Karpas-422 (cell line): Measurements from ENCODE around the gene TACC3. TPM values are rescaled to one million over a fixed set of nuclear protein-coding genes. Genes with fewer than 3 reads are reported as not detected.

Source experiments
- DNase-seq: peaks from one replicate; pipeline ENCODE4 v3.0.0-alpha.2; 2015
- H2AFZ ChIP-seq: fragments of 200-600 bp; sonication (generic); 2 replicates; pipeline ENCODE4 v1.6.1; 2014; ENCODE audit warnings: antibody characterized with exemption, low read length, mixed read lengths
- H3K27ac ChIP-seq: fragments of 200-600 bp; sonication (generic); 2 replicates; pipeline ENCODE4 v1.5.1; 2014; ENCODE audit warnings: mild to moderate bottlenecking, low read length, moderate library complexity
- H3K27me3 ChIP-seq: fragments of 200-600 bp; sonication (generic); 2 replicates; pipeline ENCODE4 v1.6.1; 2014; ENCODE audit warnings: low read length, mixed read lengths
- H3K36me3 ChIP-seq: fragments of 200-600 bp; sonication (generic); 2 replicates; pipeline ENCODE4 v1.6.1; 2014; ENCODE audit warnings: low read length, mixed read lengths; ENCODE audit not compliant: insufficient read depth
- H3K4me1 ChIP-seq: fragments of 200-600 bp; sonication (generic); 2 replicates; pipeline ENCODE4 v1.6.1; 2014; ENCODE audit warnings: mild to moderate bottlenecking, low read length, mixed read lengths
- H3K4me2 ChIP-seq: fragments of 200-600 bp; sonication (generic); 2 replicates; pipeline ENCODE4 v1.6.1; 2014; ENCODE audit warnings: low read length, low read depth, mild to moderate bottlenecking; ENCODE audit not compliant: poor library complexity, severe bottlenecking
- H3K4me3 ChIP-seq: fragments of 200-600 bp; sonication (generic); 2 replicates; pipeline ENCODE4 v1.5.1; 2014; ENCODE audit warnings: mild to moderate bottlenecking, antibody characterized with exemption, low read length, mixed read lengths
- H3K79me2 ChIP-seq: fragments of 200-600 bp; sonication (generic); 2 replicates; pipeline ENCODE4 v1.6.1; 2014; ENCODE audit warnings: mild to moderate bottlenecking, low read length, mixed read lengths
- H3K9ac ChIP-seq: fragments of 200-600 bp; sonication (generic); 2 replicates; pipeline ENCODE4 v1.6.0; 2014; ENCODE audit warnings: low read length
- H3K9me2 ChIP-seq: fragments of 200-600 bp; sonication (generic), shearing (Covaris generic); replicated peaks from 2 replicates; pipeline ENCODE4 v1.6.0; 2014; ENCODE audit warnings: mild to moderate bottlenecking, low read length, moderate library complexity; ENCODE audit not compliant: insufficient read depth
- H3K9me3 ChIP-seq: fragments of 300-700, 200-600 bp; sonication (generic); 2 replicates; pipeline ENCODE4 v1.6.1; 2014; ENCODE audit warnings: low read length, mixed read lengths
- H4K20me1 ChIP-seq: fragments of 200-600 bp; sonication (generic); 2 replicates; pipeline ENCODE4 v1.6.1; 2014; ENCODE audit warnings: mild to moderate bottlenecking, antibody characterized with exemption, low read length, low read depth; ENCODE audit not compliant: insufficient read depth
- total RNA-seq: library from RNA; depleted of rRNA; stranded (reverse); fragments of >200 nt; shearing (Covaris generic); gene quantifications from 2 replicates; pipeline ENCODE4 v1.2.3, GENCODE V29; 2014; ENCODE audit warnings: low replicate concordance

Gene TACC3
- total RNA-seq, 1 experiment from 2014 or later, result 22.0 TPM

GRCh38 chr4:1753697-1754311 lies 32.5 kb downstream of the TACC3 start:
- H3K9ac ChIP-seq, result no peak overlapping the region
- H2AFZ ChIP-seq, result no peak overlapping the region

GRCh38 chr4:1754336-1754735 lies 33.0 kb downstream of the TACC3 start:
- DNase-seq, result no peak
- Histone ChIP-seq H3K4me2 (no peak overlapping the region), H3K9ac (no peak overlapping the region), H3K36me3 (no peaks in the 10 kb centered on the region), H3K9me2 (no peaks in the 10 kb centered on the region), H3K27me3 (no peaks in the 10 kb centered on the region), H3K79me2 (no peaks in the 10 kb centered on the region), H3K9me3 (no peaks in the 10 kb centered on the region), H4K20me1 (no peaks in the 10 kb centered on the region), H2AFZ (no peak overlapping the region), H3K4me3 (no peak overlapping the region), H3K27ac (no peak overlapping the region), H3K4me1 (peaks cover 14% of the 10 kb centered on the region)

More at GRCh38 chr4:1753697-1754311, 32.5 kb downstream of the TACC3 start:
- Histone ChIP-seq H3K27me3 (no peaks in the 10 kb centered on the region), H3K9me3 (no peaks in the 10 kb centered on the region), H3K9me2 (no peaks in the 10 kb centered on the region), H3K36me3 (no peaks in the 10 kb centered on the region), H3K27ac (no peak overlapping the region), H3K4me1 (peaks cover 14% of the 10 kb centered on the region), H3K79me2 (no peaks in the 10 kb centered on the region), H3K4me3 (no peak overlapping the region), H4K20me1 (no peaks in the 10 kb centered on the region), H3K4me2 (no peak overlapping the region)
- no peak for DNase-seq

- H3K9ac ChIP-seq, result no peak overlapping the region
- H3K4me2 ChIP-seq, result no peak overlapping the region
- H3K27me3 ChIP-seq, result no peaks in the 10 kb centered on the region
- peaks cover 14% of the 10 kb centered on the region for H3K4me1 ChIP-seq
- H4K20me1 ChIP-seq, result no peaks in the 10 kb centered on the region
- no peaks in the 10 kb centered on the region for H3K9me2 ChIP-seq
- no peak overlapping the region for H2AFZ ChIP-seq
- no peaks in the 10 kb centered on the region for H3K9me3 ChIP-seq
- no peak overlapping the region for H3K27ac ChIP-seq
- no peak for DNase-seq
- H3K4me3 ChIP-seq, result no peak overlapping the region
- no peaks in the 10 kb centered on the region for H3K36me3 ChIP-seq
- no peaks in the 10 kb centered on the region for H3K79me2 ChIP-seq
These were observed 34.0 kb downstream of the TACC3 start for GRCh38 chr4:1755297-1755696.

- Histone ChIP-seq H3K9me2 (no peaks in the 10 kb centered on the region), H3K27me3 (no peaks in the 10 kb centered on the region), H4K20me1 (no peaks in the 10 kb centered on the region), H3K9ac (no peak overlapping the region), H3K9me3 (no peaks in the 10 kb centered on the region), H3K27ac (no peak overlapping the region), H3K4me2 (no peak overlapping the region), H3K36me3 (no peaks in the 10 kb centered on the region), H2AFZ (no peak overlapping the region), H3K4me1 (peaks cover 14% of the 10 kb centered on the region), H3K79me2 (no peaks in the 10 kb centered on the region), H3K4me3 (no peak overlapping the region)
- no peak for DNase-seq
These were observed 34.8 kb downstream of the TACC3 start for GRCh38 chr4:1756079-1756478.

- no peak overlapping the region for H3K9ac ChIP-seq
These were observed 35.8 kb downstream of the TACC3 start for GRCh38 chr4:1756893-1757779.

GRCh38 chr4:1757836-1758235 lies 36.5 kb downstream of the TACC3 start:
- H3K4me2 ChIP-seq, result no peak overlapping the region
- H3K9me3 ChIP-seq, result no peaks in the 10 kb centered on the region
- H3K9ac ChIP-seq, result no peak overlapping the region
- H3K27ac ChIP-seq, result no peak overlapping the region
- H3K79me2 ChIP-seq, result no peaks in the 10 kb centered on the region
- H2AFZ ChIP-seq, result no peak overlapping the region
- no peaks in the 10 kb centered on the region for H4K20me1 ChIP-seq
- no peaks in the 10 kb centered on the region for H3K27me3 ChIP-seq
- H3K4me1 ChIP-seq, result peaks cover 6% of the 10 kb centered on the region
- DNase-seq, result no peak
- no peak overlapping the region for H3K4me3 ChIP-seq
- H3K9me2 ChIP-seq, result no peaks in the 10 kb centered on the region
- H3K36me3 ChIP-seq, result no peaks in the 10 kb centered on the region

More at GRCh38 chr4:1756893-1757779, 35.8 kb downstream of the TACC3 start:
- no peak overlapping the region for H2AFZ ChIP-seq
- no peaks in the 10 kb centered on the region for H3K9me2 ChIP-seq
- H3K4me2 ChIP-seq, result no peak overlapping the region
- H3K9me3 ChIP-seq, result no peaks in the 10 kb centered on the region
- no peak overlapping the region for H3K27ac ChIP-seq
- H3K36me3 ChIP-seq, result no peaks in the 10 kb centered on the region
- DNase-seq, result no peak
- H3K4me3 ChIP-seq, result no peak overlapping the region
- no peaks in the 10 kb centered on the region for H4K20me1 ChIP-seq
- H3K4me1 ChIP-seq, result peaks cover 13% of the 10 kb centered on the region
- no peaks in the 10 kb centered on the region for H3K27me3 ChIP-seq
- no peaks in the 10 kb centered on the region for H3K79me2 ChIP-seq

GRCh38 chr4:1758306-1759121 lies 37.2 kb downstream of the TACC3 start:
- H3K27me3 ChIP-seq, result no peaks in the 10 kb centered on the region
- H3K4me3 ChIP-seq, result no peak overlapping the region
- DNase-seq, result no peak
- H3K9me3 ChIP-seq, result no peaks in the 10 kb centered on the region
- H3K9ac ChIP-seq, result no peak overlapping the region
- H2AFZ ChIP-seq, result no peak overlapping the region
- no peaks in the 10 kb centered on the region for H4K20me1 ChIP-seq
- H3K4me1 ChIP-seq, result peaks cover 5% of the 10 kb centered on the region; the same call in 1 of the 2 replicates
- H3K36me3 ChIP-seq, result no peaks in the 10 kb centered on the region
- H3K9me2 ChIP-seq, result no peaks in the 10 kb centered on the region
- no peak overlapping the region for H3K27ac ChIP-seq
- H3K4me2 ChIP-seq, result no peak overlapping the region
- no peaks in the 10 kb centered on the region for H3K79me2 ChIP-seq
